Measurements from ENCODE around the gene TRIM31.

The TRIM31 gene

DNA sequence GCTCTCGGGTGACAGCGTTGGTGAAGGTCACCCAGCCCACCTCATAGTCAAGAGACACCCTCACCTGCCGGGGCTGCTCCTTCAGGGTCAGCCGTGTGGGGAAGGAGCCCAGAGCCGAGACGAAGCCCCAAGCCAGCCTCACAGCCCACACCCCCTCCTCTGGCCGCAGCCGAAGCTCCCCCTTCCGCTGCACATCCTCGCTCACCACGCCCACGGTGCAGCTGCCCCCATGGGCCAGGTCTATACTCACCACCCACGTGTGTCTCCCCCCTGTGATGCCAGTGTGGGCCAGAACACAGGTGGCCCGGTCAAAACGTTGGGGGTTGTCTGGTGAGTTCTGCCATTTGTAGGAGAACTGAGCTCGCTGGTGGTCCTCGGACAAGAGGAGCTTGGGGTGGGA lies 41.2 kb upstream of the TRIM31 start:
- no peak overlapping the region for H3K4me3 ChIP-seq (ENCODE audit: low read length)
- no peak for DNase-seq (ENCODE audit: low read depth)
- TF ChIP-seq, protein P1, sequence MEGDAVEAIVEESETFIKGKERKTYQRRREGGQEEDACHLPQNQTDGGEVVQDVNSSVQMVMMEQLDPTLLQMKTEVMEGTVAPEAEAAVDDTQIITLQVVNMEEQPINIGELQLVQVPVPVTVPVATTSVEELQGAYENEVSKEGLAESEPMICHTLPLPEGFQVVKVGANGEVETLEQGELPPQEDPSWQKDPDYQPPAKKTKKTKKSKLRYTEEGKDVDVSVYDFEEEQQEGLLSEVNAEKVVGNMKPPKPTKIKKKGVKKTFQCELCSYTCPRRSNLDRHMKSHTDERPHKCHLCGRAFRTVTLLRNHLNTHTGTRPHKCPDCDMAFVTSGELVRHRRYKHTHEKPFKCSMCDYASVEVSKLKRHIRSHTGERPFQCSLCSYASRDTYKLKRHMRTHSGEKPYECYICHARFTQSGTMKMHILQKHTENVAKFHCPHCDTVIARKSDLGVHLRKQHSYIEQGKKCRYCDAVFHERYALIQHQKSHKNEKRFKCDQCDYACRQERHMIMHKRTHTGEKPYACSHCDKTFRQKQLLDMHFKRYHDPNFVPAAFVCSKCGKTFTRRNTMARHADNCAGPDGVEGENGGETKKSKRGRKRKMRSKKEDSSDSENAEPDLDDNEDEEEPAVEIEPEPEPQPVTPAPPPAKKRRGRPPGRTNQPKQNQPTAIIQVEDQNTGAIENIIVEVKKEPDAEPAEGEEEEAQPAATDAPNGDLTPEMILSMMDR (IDR thresholded peaks at IDR 0.05; ENCODE audit: insufficient read depth, low read depth, low read length, missing control alignments) = no peak

DNA sequence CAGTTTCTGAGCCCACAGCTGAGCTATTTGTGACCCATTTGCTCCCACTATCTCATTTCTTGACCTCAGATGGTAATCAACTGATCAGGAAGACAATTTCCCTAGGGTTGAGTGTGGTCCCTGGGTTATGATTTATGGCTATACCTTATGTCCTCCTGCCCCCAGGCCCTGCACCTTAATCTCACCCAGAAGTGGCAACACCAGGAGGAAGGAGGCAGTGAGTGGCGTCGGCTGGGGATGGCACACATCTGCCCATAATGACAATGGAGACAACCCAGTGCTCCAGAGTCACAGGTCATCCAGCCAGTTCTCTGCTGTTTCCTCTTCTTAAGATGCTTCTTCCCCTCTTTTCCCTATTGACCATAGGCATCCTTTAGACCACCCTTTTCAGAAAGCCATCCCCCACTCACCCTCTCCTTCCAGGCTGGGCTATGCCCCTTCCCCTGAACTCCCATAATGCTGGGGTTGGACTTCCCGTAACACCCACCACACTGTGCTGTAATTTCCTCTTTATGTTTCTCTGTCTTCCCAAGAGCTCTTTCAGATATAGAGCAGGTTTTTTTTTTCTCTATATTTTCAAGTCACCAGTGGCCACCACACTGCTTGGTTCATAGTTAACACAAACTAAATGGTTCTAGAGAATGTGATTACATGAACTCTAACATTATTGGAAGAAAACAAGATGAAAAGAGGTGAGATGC lies 40.2 kb upstream of the TRIM31 start:
- H3K4me3 ChIP-seq (ENCODE audit: low read length) = no peak overlapping the region
- TF ChIP-seq, protein P1 (IDR thresholded peaks at IDR 0.05; ENCODE audit: insufficient read depth, low read depth, low read length, missing control alignments) = no peak
- DNase-seq (ENCODE audit: low read depth) = no peak

DNA sequence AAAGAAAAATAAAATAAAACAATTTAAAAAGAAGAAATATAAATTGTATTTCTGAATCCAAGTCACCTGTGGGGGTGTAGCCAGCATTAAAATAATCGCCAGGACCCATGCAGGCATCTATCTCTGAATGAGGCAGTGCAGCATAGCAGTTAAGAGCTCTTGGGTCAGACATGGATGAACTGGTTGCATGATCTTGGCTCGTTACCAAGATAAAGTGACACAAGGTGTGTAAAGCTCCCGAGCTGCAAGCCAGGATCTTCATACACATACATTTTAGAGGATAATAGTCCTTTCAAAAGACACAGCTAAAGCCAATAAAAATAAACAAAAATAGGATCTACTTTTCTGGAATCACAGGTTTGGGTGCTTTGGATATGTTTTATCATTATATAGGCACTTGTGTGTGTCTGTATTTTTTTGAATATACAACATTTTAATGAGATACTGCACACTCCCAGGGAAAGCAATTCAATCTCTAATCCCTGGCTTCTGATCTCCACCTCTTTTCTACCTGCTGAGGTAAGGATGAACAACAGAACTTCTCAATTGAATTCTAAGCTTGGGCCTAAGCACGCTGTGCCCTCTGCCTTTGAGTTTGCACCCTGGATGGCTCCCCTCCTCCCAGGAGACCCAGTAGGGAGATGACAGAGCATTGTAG lies 39.3 kb upstream of the TRIM31 start:
- TF ChIP-seq, protein P1 (IDR thresholded peaks at IDR 0.05; ENCODE audit: insufficient read depth, low read depth, low read length, missing control alignments) = no peak
- H3K4me3 ChIP-seq (ENCODE audit: low read length) = no peak overlapping the region
- DNase-seq (ENCODE audit: low read depth) = no peak

DNA sequence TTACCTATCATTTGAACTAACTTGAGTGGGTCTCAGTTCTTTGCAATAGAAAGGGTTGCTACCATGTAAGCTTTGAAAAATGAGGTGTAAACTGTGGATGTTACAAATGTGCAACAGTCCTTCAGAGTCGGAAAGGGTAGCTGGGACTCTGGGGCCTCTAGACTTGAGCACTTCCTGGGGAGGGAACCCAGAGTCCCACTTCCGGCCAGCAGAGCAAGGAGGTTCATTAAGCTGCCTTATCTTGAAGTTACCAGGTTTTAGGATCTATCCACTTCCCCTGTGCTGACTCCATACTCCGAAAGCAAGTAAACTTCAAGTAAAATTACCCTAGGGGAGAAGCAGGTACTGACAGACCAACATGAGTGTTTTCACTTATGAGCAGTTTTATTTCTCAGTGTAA lies 38.7 kb upstream of the TRIM31 start:
- DNase-seq (ENCODE audit: low read depth) = no peak
- TF ChIP-seq, protein P1 (IDR thresholded peaks at IDR 0.05; ENCODE audit: insufficient read depth, low read depth, low read length, missing control alignments) = no peak
- no peak overlapping the region for H3K4me3 ChIP-seq (ENCODE audit: low read length)

DNA sequence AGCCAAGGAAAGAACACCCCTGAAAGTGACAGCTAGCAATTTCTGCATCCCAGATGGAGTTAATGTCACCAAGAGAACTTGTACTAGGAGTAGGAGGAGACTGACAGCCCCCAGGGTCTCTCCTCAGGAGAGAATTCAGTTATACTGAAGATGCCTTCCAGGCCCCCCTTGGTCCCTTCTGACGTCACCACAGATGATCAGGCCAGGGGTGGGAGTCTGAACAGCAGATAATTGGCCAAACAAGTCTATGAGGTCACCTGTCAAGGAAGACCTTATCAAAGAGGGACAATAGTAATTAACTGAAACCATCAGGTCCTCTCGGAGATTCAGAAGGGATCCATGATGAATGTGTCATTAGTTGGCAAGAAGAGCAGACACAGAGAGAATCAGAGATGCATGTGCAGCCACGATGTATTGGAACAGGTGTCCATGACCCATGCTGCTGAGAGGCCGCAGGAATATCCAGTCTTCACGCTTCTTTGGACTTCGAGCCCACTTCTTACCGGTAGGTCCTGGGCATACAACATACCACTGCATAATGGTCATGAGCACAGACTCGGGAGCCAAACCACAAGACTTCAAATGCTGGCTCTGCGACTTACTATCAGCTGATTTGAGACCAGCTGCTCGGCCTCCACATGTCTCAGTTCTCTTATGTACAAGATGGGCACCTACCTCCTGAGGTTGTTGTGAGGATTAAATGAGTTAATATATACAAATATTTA lies 37.9 kb upstream of the TRIM31 start:
- no peak for DNase-seq (ENCODE audit: low read depth)
- TF ChIP-seq, protein P1 (IDR thresholded peaks at IDR 0.05; ENCODE audit: insufficient read depth, low read depth, low read length, missing control alignments) = no peak
- no peak overlapping the region for H3K4me3 ChIP-seq (ENCODE audit: low read length)

DNA sequence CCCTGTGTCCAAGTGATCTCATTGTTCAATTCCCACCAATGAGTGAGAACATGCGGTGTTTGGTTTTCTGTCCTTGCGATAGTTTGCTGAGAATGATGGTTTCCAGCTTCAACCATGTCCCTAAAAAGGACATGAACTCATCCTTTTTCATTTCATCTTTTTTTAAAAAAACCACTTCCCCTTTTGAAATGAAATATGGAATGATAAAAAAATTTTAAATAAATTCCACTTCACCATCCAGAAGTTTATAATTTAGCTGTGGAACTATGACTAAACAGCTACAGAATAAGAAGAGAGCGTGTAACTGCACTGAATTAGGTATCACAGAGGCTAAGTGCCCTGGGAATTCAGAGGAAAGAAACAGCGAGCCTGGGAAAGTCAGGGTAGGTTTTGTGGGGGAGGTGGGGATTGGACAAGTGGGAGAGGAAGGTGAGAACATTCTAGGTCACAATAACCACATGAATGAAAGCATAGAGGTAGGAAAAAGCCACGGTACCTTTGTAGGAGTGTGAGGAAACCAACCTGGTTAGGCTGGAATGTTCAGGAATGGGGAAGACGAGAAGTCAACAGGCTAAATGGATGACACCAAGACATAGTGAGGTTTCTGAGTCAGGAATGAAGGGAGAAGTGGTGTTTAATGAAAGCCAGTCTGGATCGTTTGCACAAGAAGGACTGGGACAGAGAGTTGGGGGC lies 37.1 kb upstream of the TRIM31 start:
- TF ChIP-seq, protein P1 (IDR thresholded peaks at IDR 0.05; ENCODE audit: insufficient read depth, low read depth, low read length, missing control alignments) = no peak
- no peak overlapping the region for H3K4me3 ChIP-seq (ENCODE audit: low read length)
- peak; percentile 48 for DNase-seq (ENCODE audit: low read depth)
